Neural cell (in vitro differentiated cells): ENCODE measurements around the gene SH3BGRL2. TPM values are rescaled to one million over a fixed set of nuclear protein-coding genes. Genes with fewer than 3 reads are reported as not detected.
"Not testable (repeated sequence)": the region's sequence is repeated elsewhere in the genome, so short reads cannot be mapped to it uniquely, and the experiment has no call there.

ENCODE experiments used
- H2AFZ ChIP-seq: fragments of 200-600, 300-800 bp; sonication (generic), shearing (Covaris generic); 2 replicates; pipeline ENCODE4 v1.6.0; 2014; ENCODE audit warnings: low read depth, mild to moderate bottlenecking, antibody characterized with exemption, low read length, moderate library complexity
- H3F3A ChIP-seq: fragments of 200-600 bp; shearing (Covaris generic); 2 replicates; pipeline ENCODE4 v1.6.1; 2016; ENCODE audit warnings: mild to moderate bottlenecking, moderate library complexity, mixed read lengths, antibody characterized with exemption, low read length; ENCODE audit not compliant: insufficient read depth, poor library complexity, severe bottlenecking
- H3K27ac ChIP-seq: fragments of 200-600, 300-800 bp; sonication (generic), shearing (Covaris generic); 2 replicates; pipeline ENCODE4 v1.5.1; 2014; ENCODE audit warnings: mild to moderate bottlenecking, low read length, moderate library complexity
- H3K27me3 ChIP-seq: fragments of 300-800, 200-600 bp; sonication (generic), shearing (Covaris generic); 2 replicates; pipeline ENCODE4 v1.6.0; 2014; ENCODE audit warnings: mild to moderate bottlenecking, low read depth, low read length, moderate library complexity; ENCODE audit not compliant: insufficient read depth
- H3K36me3 ChIP-seq: fragments of 300-800, 200-600 bp; sonication (generic), shearing (Covaris generic); 2 replicates; pipeline ENCODE4 v1.5.1; 2014; ENCODE audit warnings: mild to moderate bottlenecking, antibody characterized with exemption, low read length, moderate library complexity; ENCODE audit not compliant: insufficient read depth
- H3K4me2 ChIP-seq: fragments of 300-800, 200-600 bp; sonication (generic), shearing (Covaris generic); 2 replicates; pipeline ENCODE4 v1.6.0; 2014; ENCODE audit warnings: mild to moderate bottlenecking, low read length
- H3K4me3 ChIP-seq: fragments of 300-800, 200-600 bp; sonication (generic), shearing (Covaris generic); 2 replicates; pipeline ENCODE4 v1.5.1; 2014; ENCODE audit warnings: mild to moderate bottlenecking, low read length, moderate library complexity
- H3K79me2 ChIP-seq: fragments of 200-600 bp; shearing (Covaris generic); replicated peaks from 2 replicates; pipeline ENCODE4 v1.6.0; 2014; ENCODE audit warnings: mild to moderate bottlenecking, low read length, moderate library complexity; ENCODE audit not compliant: insufficient read depth
- H3K9ac ChIP-seq: fragments of 300-800, 200-600 bp; sonication (generic), shearing (Covaris generic); 2 replicates; pipeline ENCODE4 v1.6.1; 2016; ENCODE audit warnings: mild to moderate bottlenecking, low read length, mixed read lengths
- H3K9me2 ChIP-seq: fragments of 200-600 bp; shearing (Covaris generic); 2 replicates; pipeline ENCODE4 v1.6.1; 2016; ENCODE audit warnings: mild to moderate bottlenecking, low read length, mixed read lengths; ENCODE audit not compliant: insufficient read depth
- H3K9me3 ChIP-seq: fragments of 200-600, 300-800 bp; sonication (generic), shearing (Covaris generic); 2 replicates; pipeline ENCODE4 v1.6.1; 2016; ENCODE audit warnings: mild to moderate bottlenecking, mixed run types, low read length, moderate library complexity, mixed read lengths
- H4K20me1 ChIP-seq: fragments of 200-600 bp; shearing (Covaris generic); 2 replicates; pipeline ENCODE4 v1.6.1; 2016; ENCODE audit warnings: mild to moderate bottlenecking, mixed run types; ENCODE audit not compliant: insufficient read depth
- EP300 ChIP-seq: fragments of 450-650 bp; conservative IDR thresholded peaks from 2 replicates; pipeline ENCODE4 v1.6.1; 2014; ENCODE audit warnings: antibody characterized with exemption, mild to moderate bottlenecking, moderate library complexity; ENCODE audit not compliant: poor library complexity, severe bottlenecking
- EZH2 ChIP-seq: fragments of 200-600, 300-800 bp; shearing (Covaris generic), sonication (generic); IDR thresholded peaks from 2 replicates; pipeline ENCODE4 v1.6.1; 2014; ENCODE audit warnings: antibody characterized with exemption, low read length, borderline replicate concordance, mild to moderate bottlenecking; ENCODE audit not compliant: insufficient read depth, poor library complexity, severe bottlenecking
- MXI1 ChIP-seq: fragments of 450-650 bp; conservative IDR thresholded peaks from 2 replicates; pipeline ENCODE4 v1.6.1; 2014; ENCODE audit warnings: antibody characterized with exemption, mild to moderate bottlenecking; ENCODE audit not compliant: poor library complexity, severe bottlenecking
- POLR2AphosphoS5 ChIP-seq: IDR thresholded peaks from 2 replicates; pipeline ENCODE4 v1.6.1; 2012
- RAD21 ChIP-seq: fragments of 450-650 bp; conservative IDR thresholded peaks from 2 replicates; pipeline ENCODE4 v1.6.1; 2014; ENCODE audit warnings: antibody characterized with exemption, mild to moderate bottlenecking, moderate library complexity
- SMC3 ChIP-seq: fragments of 450-650 bp; conservative IDR thresholded peaks from 2 replicates; pipeline ENCODE4 v1.6.1; 2014; ENCODE audit warnings: antibody characterized with exemption, mild to moderate bottlenecking, moderate library complexity; ENCODE audit not compliant: poor library complexity
- TAF1 ChIP-seq: IDR thresholded peaks from 2 replicates; pipeline ENCODE4 v1.6.1; 2012; ENCODE audit warnings: low read depth
- polyA plus RNA-seq: library from polyadenylated mRNA; depleted of rRNA; stranded (reverse); fragments of >200 nt; gene quantifications from 2 replicates; pipeline ENCODE4 v1.2.3, GENCODE V29; 2014
- TF ChIP-seq, protein P1 (sequence below): IDR thresholded peaks from 2 replicates; pipeline ENCODE4 v1.6.1; 2012; ENCODE audit warnings: borderline replicate concordance
- TF ChIP-seq, protein P2 (sequence below): fragments of 450-650 bp; IDR thresholded peaks from 2 replicates; pipeline ENCODE4 v1.5.1; 2014; ENCODE audit warnings: antibody characterized with exemption, mild to moderate bottlenecking, moderate library complexity; ENCODE audit not compliant: poor library complexity, severe bottlenecking

SH3BGRL2 gene
- polyA plus RNA-seq, 1 donor from 2014 or later, result 25.3 TPM

DNA sequence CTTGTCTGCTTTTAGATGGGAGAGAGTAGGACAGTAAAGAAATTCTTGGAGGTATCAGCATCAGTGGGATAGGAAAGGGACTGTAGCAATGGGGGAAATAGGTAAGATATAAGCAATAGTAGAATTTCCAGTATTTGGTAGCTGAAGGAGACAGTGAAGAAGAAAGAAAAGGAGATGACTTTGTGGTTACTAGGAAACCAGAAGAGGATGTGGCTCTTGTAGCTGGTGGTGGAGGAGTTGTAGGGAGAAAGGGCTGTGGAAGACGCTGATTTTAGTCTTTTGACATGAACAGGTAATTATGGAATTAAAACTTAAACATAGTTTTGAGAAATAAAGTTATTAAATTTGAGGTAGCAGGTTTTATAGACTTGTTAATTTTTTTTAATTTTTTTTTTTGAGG is 26.1 kb downstream of the SH3BGRL2 start:
- H3K9me3 ChIP-seq, result no peaks in the 10 kb centered on the region
- H3K36me3 ChIP-seq, result no peaks in the 10 kb centered on the region
- no peak overlapping the region for H3K27ac ChIP-seq
- H3K27me3 ChIP-seq, result no peaks in the 10 kb centered on the region
- H3K79me2 ChIP-seq, result peaks cover 3% of the 10 kb centered on the region
- H3K4me3 ChIP-seq, result no peak overlapping the region
- no peak overlapping the region for H2AFZ ChIP-seq
- TF ChIP-seq SMC3 (no peak), TAF1 (no peak), EZH2 (no peak), RAD21 (no peak), EP300 (no peak), MXI1 (no peak), POLR2AphosphoS5 (no peak)
- TF ChIP-seq, protein P1, sequence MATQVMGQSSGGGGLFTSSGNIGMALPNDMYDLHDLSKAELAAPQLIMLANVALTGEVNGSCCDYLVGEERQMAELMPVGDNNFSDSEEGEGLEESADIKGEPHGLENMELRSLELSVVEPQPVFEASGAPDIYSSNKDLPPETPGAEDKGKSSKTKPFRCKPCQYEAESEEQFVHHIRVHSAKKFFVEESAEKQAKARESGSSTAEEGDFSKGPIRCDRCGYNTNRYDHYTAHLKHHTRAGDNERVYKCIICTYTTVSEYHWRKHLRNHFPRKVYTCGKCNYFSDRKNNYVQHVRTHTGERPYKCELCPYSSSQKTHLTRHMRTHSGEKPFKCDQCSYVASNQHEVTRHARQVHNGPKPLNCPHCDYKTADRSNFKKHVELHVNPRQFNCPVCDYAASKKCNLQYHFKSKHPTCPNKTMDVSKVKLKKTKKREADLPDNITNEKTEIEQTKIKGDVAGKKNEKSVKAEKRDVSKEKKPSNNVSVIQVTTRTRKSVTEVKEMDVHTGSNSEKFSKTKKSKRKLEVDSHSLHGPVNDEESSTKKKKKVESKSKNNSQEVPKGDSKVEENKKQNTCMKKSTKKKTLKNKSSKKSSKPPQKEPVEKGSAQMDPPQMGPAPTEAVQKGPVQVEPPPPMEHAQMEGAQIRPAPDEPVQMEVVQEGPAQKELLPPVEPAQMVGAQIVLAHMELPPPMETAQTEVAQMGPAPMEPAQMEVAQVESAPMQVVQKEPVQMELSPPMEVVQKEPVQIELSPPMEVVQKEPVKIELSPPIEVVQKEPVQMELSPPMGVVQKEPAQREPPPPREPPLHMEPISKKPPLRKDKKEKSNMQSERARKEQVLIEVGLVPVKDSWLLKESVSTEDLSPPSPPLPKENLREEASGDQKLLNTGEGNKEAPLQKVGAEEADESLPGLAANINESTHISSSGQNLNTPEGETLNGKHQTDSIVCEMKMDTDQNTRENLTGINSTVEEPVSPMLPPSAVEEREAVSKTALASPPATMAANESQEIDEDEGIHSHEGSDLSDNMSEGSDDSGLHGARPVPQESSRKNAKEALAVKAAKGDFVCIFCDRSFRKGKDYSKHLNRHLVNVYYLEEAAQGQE, result no peak
- TF ChIP-seq, protein P2, sequence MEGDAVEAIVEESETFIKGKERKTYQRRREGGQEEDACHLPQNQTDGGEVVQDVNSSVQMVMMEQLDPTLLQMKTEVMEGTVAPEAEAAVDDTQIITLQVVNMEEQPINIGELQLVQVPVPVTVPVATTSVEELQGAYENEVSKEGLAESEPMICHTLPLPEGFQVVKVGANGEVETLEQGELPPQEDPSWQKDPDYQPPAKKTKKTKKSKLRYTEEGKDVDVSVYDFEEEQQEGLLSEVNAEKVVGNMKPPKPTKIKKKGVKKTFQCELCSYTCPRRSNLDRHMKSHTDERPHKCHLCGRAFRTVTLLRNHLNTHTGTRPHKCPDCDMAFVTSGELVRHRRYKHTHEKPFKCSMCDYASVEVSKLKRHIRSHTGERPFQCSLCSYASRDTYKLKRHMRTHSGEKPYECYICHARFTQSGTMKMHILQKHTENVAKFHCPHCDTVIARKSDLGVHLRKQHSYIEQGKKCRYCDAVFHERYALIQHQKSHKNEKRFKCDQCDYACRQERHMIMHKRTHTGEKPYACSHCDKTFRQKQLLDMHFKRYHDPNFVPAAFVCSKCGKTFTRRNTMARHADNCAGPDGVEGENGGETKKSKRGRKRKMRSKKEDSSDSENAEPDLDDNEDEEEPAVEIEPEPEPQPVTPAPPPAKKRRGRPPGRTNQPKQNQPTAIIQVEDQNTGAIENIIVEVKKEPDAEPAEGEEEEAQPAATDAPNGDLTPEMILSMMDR, result no peak
- H3K9ac ChIP-seq, result no peak overlapping the region
- H3K4me2 ChIP-seq, result no peak overlapping the region
- H3K9me2 ChIP-seq, result no peaks in the 10 kb centered on the region
- H3F3A ChIP-seq, result no peaks in the 10 kb centered on the region
- no peaks in the 10 kb centered on the region for H4K20me1 ChIP-seq

DNA sequence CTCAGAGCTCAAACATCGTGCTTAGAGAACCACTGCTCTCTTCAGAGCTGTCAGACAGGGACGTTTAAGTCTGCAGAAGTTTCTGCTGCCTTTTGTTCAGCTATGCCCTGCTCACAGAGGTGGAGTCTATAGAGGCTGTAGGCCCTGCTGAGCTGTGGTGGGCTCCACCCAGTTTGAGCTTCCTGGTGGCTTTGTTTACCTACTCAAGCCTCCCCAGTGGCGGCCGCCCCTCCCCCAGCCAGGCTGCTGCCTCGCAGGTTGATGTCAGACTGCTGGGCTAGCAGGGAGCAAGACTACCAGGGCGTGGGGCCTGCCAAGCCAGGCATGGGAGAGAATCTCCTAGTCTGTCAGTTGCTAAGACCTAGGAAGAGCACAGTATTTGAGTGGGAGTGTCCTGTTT is 32.5 kb downstream of the SH3BGRL2 start:
- H3F3A ChIP-seq, H3K36me3 ChIP-seq, H3K9me2 ChIP-seq, H3K9ac ChIP-seq, H3K27ac ChIP-seq, H4K20me1 ChIP-seq, H3K4me2 ChIP-seq, H3K27me3 ChIP-seq, H3K9me3 ChIP-seq, H3K4me3 ChIP-seq, H2AFZ ChIP-seq, H3K79me2 ChIP-seq: not testable (repeated sequence)

- Histone ChIP-seq H3K36me3 (no peaks in the 10 kb centered on the region), H3F3A (no peaks in the 10 kb centered on the region), H3K27me3 (no peaks in the 10 kb centered on the region), H3K4me3 (no peak overlapping the region), H2AFZ (no peak overlapping the region), H3K9me3 (no peaks in the 10 kb centered on the region), H3K27ac (no peak overlapping the region), H3K79me2 (no peaks in the 10 kb centered on the region), H3K4me2 (no peak overlapping the region), H3K9ac (no peak overlapping the region), H4K20me1 (no peaks in the 10 kb centered on the region), H3K9me2 (no peaks in the 10 kb centered on the region)
- no peak for TF ChIP-seq MXI1
- no peak for TF ChIP-seq EP300
- TF ChIP-seq, protein P2, result no peak
- TF ChIP-seq SMC3, result no peak
- no peak for TF ChIP-seq TAF1
- TF ChIP-seq POLR2AphosphoS5, result no peak
- TF ChIP-seq RAD21, result no peak
- no peak for TF ChIP-seq EZH2
- TF ChIP-seq, protein P1, result no peak
Measured at GRCh38 chr6:79665725-79666551, 34.8 kb downstream of the SH3BGRL2 start.
